Thymus (tissue), 11 donors: ENCODE measurements around the gene CYP3A4. TPM values are rescaled to one million over a fixed set of nuclear protein-coding genes. Genes with fewer than 3 reads are reported as not detected.
"Not testable (repeated sequence)": the region's sequence is repeated elsewhere in the genome, so short reads cannot be mapped to it uniquely, and the experiment has no call there.

Source experiments
- DNase-seq, 9 donors: peaks; one replicate each; pipeline ENCODE4 v3.0.0-alpha.2; 2013; ENCODE audit warnings: low spot score in 9 of 9, low read depth in 6 of 9, missing footprints in 1 of 9
- H3K27ac ChIP-seq, 2 donors: one replicate each; pipeline ENCODE4 v1.5.1; 2013; ENCODE audit warnings: control low read depth in 1 of 2, low read depth in 1 of 2, low read length in 1 of 2, mild to moderate bottlenecking in 1 of 2, moderate library complexity in 1 of 2
- H3K27me3 ChIP-seq, 2 donors: one replicate each; pipeline ENCODE4 v1.5.1; 2013; ENCODE audit warnings: low read length in 1 of 2; ENCODE audit not compliant: control insufficient read depth in 2 of 2, insufficient read depth in 1 of 2
- H3K36me3 ChIP-seq, 2 donors: one replicate each; pipeline ENCODE4 v1.5.1; 2013; ENCODE audit warnings: low read length in 1 of 2, mild to moderate bottlenecking in 1 of 2, moderate library complexity in 1 of 2; ENCODE audit not compliant: control insufficient read depth in 2 of 2, insufficient read depth in 2 of 2
- H3K4me1 ChIP-seq, 2 donors: one replicate each; pipeline ENCODE4 v1.5.1; 2013; ENCODE audit warnings: low read length in 2 of 2; ENCODE audit not compliant: control insufficient read depth in 2 of 2, insufficient read depth in 2 of 2
- H3K4me3 ChIP-seq, 2 donors: one replicate each; pipeline ENCODE4 v1.5.1; 2013; ENCODE audit warnings: low read length in 2 of 2, control low read depth in 1 of 2, mild to moderate bottlenecking in 1 of 2
- H3K9me3 ChIP-seq, 2 donors: one replicate each; pipeline ENCODE4 v1.5.1; 2013; ENCODE audit warnings: low read length in 1 of 2, mild to moderate bottlenecking in 1 of 2; ENCODE audit not compliant: control insufficient read depth in 2 of 2, insufficient read depth in 1 of 2
- WGBS: extraction: QIAGEN DNeasy Blood & Tissue Kit; methylation state at CpG from one replicate; pipeline ENCODE4 v1.1.7; 2013; 5-methylcytosine and 5-hydroxymethylcytosine counted together
- polyA plus RNA-seq: library from polyadenylated mRNA; stranded (reverse); fragments of 200-250 nt; gene quantifications from one replicate; pipeline ENCODE4 v1.2.3, GENCODE V29; 2013
- total RNA-seq: library from RNA; stranded (reverse); fragments of 120-200 nt; gene quantifications from one replicate; pipeline ENCODE4 v1.2.4, GENCODE V29; 2013
- donor health status: healthy.

The CYP3A4 gene
- total and polyA plus RNA-seq, 2 donors = 11.0 to 11.1 TPM

DNA sequence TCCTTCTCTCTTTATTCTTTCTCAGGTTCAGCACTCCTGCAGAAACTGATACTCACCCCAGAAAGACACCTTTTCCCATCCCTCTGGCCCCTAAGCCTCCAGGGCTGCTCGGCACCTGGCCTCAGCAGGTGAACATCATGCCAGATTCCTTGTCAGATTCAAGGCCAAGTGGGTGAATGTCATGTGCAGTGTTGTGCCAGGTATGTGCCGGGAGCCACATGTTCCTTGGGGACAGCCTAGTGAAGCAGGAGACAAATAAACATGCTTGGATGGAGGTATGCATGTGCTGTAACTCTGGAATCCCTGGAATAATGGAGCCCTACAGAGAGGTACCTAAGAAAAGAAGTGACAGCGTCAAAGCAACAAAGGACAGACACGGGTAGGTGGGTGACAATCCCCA is 47.3 kb downstream of the CYP3A4 start:
- WGBS = 93% methylated on average over 4 of the region's 4 CpGs
- H3K27me3 ChIP-seq, DNase-seq, H3K4me3 ChIP-seq, H3K27ac ChIP-seq, H3K4me1 ChIP-seq, H3K9me3 ChIP-seq, H3K36me3 ChIP-seq: not testable (repeated sequence)

GRCh38 chr7:99734987-99735386 is 49.0 kb downstream of the CYP3A4 start, which contains the start of gene CYP3A7:
Gene CYP3A7 (minus strand): TSS chr7:99735196. CDS start chr7:99735093, 103 bp downstream.
- WGBS = 91% methylated on average over 5 of the region's 5 CpGs
- H3K4me1 ChIP-seq = peaks cover 0 to under 1% of the 10 kb centered on the region in 2 donors
- no peaks in the 10 kb centered on the region for H3K36me3 ChIP-seq
- H3K4me3 ChIP-seq = no peak within 1 kb of the TSS
- no peak within 1 kb of the TSS for H3K27ac ChIP-seq
- no peaks in the 10 kb centered on the region for H3K9me3 ChIP-seq
- H3K27me3 ChIP-seq = no peaks in the 10 kb centered on the region
- DNase-seq = no peak

GRCh38 chr7:99733448-99733847 is 50.5 kb downstream of the CYP3A4 start:
- Histone ChIP-seq H3K4me3 (no peak overlapping the region), H3K27me3 (no peaks in the 10 kb centered on the region), H3K36me3 (no peaks in the 10 kb centered on the region), H3K27ac (no peak overlapping the region), H3K9me3 (no peaks in the 10 kb centered on the region), H3K4me1 (peaks cover 0 to 8% of the 10 kb centered on the region in 2 donors)
- DNase-seq = peak in 1 of 9 donors; percentile 10
- WGBS = 99% methylated on average over 2 of the region's 2 CpGs

- Histone ChIP-seq H3K4me3 (no peak overlapping the region), H3K4me1 (peaks cover 0 to 8% of the 10 kb centered on the region in 2 donors), H3K27ac (no peak overlapping the region), H3K36me3 (no peaks in the 10 kb centered on the region), H3K27me3 (no peaks in the 10 kb centered on the region), H3K9me3 (no peaks in the 10 kb centered on the region)
- no peak for DNase-seq
- 96% methylated on average over 3 of the region's 3 CpGs for WGBS
Observed at GRCh38 chr7:99733003-99733402, 51.0 kb downstream of the CYP3A4 start.

DNA sequence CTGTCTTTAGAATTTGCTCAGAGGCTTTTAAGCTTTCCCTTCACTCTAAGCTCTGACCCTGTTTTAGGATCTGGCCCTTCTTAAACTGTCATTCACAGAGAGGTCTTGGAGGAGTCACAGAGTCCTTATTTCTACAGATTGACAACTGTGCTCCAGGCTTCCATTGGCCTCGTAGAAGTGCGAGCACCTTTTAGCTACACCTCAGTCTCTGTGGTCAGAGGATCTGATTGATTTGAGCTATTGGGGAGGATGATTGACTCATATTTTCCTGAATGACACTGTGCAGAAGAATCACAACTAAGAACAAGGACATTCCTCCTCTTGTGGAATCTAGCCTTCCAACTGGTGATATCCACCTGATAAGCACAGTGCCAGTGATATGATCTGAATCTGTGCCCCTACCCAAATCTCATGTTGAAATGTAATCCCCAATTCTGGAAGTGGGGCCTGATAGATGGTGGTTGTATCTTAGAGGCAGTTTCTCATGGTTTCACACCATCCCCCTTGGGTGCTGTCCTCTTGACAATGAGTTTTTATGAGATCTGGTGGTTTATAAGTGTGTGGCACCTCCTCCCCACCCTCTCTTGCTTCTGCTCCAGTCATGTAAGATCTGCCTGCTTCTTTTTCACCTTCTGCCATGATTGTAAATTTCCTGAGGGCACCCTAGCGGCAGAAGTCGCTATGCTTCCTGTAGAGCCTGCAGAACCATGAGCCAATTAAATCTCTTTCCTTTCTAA is 52.2 kb downstream of the CYP3A4 start:
- 98% methylated on average over 4 of the region's 4 CpGs for WGBS
- Histone ChIP-seq H3K9me3 (no peaks in the 10 kb centered on the region), H3K27me3 (no peaks in the 10 kb centered on the region), H3K4me3 (no peak overlapping the region), H3K4me1 (peaks cover 0 to 8% of the 10 kb centered on the region in 2 donors), H3K36me3 (no peaks in the 10 kb centered on the region), H3K27ac (no peak overlapping the region)
- DNase-seq = no peak

DNA sequence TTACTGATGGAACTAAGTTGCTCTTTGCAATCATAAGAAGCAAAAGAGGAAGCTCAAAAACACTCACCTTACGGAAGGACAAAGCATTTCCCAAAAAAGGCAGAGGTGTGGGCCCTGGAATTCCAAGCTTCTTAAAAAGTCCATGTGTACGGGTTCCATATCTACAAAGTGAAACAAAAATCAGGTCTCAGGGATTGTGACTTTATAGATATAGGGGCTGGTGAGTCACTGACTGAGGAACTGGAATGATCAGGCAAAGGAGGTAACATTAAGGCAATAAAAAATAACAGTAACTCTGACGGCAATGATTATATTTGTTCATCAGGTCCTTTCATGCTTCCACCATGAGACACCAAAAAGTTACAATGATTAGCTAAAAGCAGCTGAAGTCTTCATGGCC is 53.0 kb downstream of the CYP3A4 start:
- no peak overlapping the region for H3K27ac ChIP-seq
- H3K4me1 ChIP-seq = peaks cover 0 to 8% of the 10 kb centered on the region in 2 donors
- no peak overlapping the region for H3K4me3 ChIP-seq
- no peaks in the 10 kb centered on the region for H3K36me3 ChIP-seq
- no peaks in the 10 kb centered on the region for H3K27me3 ChIP-seq
- DNase-seq = no peak
- H3K9me3 ChIP-seq = no peaks in the 10 kb centered on the region
- WGBS = 97% methylated on average over 3 of the region's 3 CpGs

GRCh38 chr7:99730238-99730810 is 53.7 kb downstream of the CYP3A4 start:
- H3K4me3 ChIP-seq = no peak overlapping the region
- no peaks in the 10 kb centered on the region for H3K27me3 ChIP-seq
- peak in 5 of 9 donors; percentile 7 to 42 (median 11) for DNase-seq
- no peaks in the 10 kb centered on the region for H3K36me3 ChIP-seq
- no peaks in the 10 kb centered on the region for H3K9me3 ChIP-seq
- 13% methylated on average over 1 of the region's 1 CpG for WGBS
- H3K4me1 ChIP-seq = peaks cover 0 to 8% of the 10 kb centered on the region in 2 donors
- H3K27ac ChIP-seq = no peak overlapping the region

GRCh38 chr7:99729486-99730237 is 54.3 kb downstream of the CYP3A4 start:
- no peak overlapping the region for H3K4me3 ChIP-seq
- H3K36me3 ChIP-seq = no peaks in the 10 kb centered on the region
- peaks cover 0 to 8% of the 10 kb centered on the region in 2 donors for H3K4me1 ChIP-seq
- DNase-seq = no peak
- WGBS = 79% methylated on average over 5 of the region's 5 CpGs
- H3K9me3 ChIP-seq = no peaks in the 10 kb centered on the region
- peak overlapping the region; percentile 34 to 49 for H3K27ac ChIP-seq
- no peaks in the 10 kb centered on the region for H3K27me3 ChIP-seq

DNA sequence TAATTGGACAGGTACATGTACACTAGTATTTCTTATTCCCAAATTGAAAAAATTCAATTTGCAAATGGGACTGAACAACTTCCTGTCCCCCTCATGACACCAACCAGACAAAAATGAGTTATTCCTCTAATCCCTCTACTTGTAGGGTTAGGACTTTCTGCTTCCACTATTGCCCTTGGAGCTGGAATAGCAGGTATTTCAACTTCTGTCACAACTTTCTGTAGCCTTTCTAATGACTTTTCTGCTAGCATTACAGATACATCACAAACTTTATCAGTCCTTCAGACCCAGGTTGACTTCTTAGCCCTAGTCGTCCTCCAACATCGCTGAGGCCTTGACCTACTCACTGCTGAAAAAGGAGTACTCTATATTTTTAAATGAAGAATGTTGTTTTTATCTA is 55.4 kb downstream of the CYP3A4 start:
- Histone ChIP-seq H3K27me3 (no peaks in the 10 kb centered on the region), H3K9me3 (no peaks in the 10 kb centered on the region), H3K4me1 (peaks cover 0 to 8% of the 10 kb centered on the region in 2 donors), H3K27ac (no peak overlapping the region), H3K36me3 (no peaks in the 10 kb centered on the region), H3K4me3 (no peak overlapping the region)
- no peak for DNase-seq
- WGBS = 97% methylated on average over 2 of the region's 2 CpGs
